ENCODE data around the gene MYL6.

The MYL6 gene

GRCh38 chr12:56134897-56135296 is 23.3 kb upstream of the MYL6 start:
- no peak overlapping the region for H3K27ac ChIP-seq
- TF ChIP-seq, protein P1, sequence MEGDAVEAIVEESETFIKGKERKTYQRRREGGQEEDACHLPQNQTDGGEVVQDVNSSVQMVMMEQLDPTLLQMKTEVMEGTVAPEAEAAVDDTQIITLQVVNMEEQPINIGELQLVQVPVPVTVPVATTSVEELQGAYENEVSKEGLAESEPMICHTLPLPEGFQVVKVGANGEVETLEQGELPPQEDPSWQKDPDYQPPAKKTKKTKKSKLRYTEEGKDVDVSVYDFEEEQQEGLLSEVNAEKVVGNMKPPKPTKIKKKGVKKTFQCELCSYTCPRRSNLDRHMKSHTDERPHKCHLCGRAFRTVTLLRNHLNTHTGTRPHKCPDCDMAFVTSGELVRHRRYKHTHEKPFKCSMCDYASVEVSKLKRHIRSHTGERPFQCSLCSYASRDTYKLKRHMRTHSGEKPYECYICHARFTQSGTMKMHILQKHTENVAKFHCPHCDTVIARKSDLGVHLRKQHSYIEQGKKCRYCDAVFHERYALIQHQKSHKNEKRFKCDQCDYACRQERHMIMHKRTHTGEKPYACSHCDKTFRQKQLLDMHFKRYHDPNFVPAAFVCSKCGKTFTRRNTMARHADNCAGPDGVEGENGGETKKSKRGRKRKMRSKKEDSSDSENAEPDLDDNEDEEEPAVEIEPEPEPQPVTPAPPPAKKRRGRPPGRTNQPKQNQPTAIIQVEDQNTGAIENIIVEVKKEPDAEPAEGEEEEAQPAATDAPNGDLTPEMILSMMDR (conservative IDR thresholded peaks at IDR 0.05), result no peak
- no peak for TF ChIP-seq ZFX (IDR thresholded peaks at IDR 0.05)

DNA sequence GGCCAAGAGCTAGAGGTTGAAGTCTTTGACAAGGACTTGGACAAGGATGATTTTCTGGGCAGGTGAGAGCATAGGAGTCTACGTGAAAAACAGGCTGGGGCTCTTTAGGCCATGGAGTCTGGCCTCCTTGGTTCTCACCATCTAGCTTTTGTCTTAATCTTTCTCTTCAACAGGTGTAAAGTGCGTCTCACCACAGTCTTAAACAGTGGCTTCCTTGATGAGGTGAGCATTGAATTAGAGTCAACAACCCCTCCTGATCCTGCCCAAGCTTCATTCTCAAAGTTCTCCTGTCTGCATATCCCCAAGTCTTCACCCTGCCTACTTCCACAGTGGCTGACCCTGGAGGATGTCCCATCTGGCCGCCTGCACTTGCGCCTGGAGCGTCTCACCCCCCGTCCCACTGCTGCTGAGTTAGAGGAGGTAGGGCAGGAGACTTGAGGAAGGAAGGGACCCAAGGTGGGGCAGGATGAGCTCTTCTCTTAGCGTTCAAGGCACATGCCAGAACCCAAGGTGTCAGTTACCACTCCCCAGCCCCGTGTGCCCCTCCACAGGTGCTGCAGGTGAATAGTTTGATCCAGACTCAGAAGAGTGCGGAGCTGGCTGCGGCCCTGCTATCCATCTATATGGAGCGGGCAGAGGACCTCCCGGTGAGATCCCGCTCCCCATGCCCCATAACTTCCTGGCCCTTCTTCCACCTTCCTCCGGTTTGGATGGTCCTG is 20.1 kb upstream of the MYL6 start:
- no peak overlapping the region for H3K27ac ChIP-seq
- TF ChIP-seq, protein P1 (conservative IDR thresholded peaks at IDR 0.05), result no peak
- no peak for TF ChIP-seq ZFX (IDR thresholded peaks at IDR 0.05)

- no peak overlapping the region for H3K27ac ChIP-seq
- TF ChIP-seq, protein P1 (conservative IDR thresholded peaks at IDR 0.05), result no peak
- no peak for TF ChIP-seq ZFX (IDR thresholded peaks at IDR 0.05)
These were observed 16.0 kb upstream of the MYL6 start for GRCh38 chr12:56141946-56142784.

- no peak overlapping the region for H3K27ac ChIP-seq
- no peak for TF ChIP-seq ZFX (IDR thresholded peaks at IDR 0.05)
- TF ChIP-seq, protein P1 (conservative IDR thresholded peaks at IDR 0.05), result no peak
These were observed 14.9 kb upstream of the MYL6 start for GRCh38 chr12:56143217-56143616.

DNA sequence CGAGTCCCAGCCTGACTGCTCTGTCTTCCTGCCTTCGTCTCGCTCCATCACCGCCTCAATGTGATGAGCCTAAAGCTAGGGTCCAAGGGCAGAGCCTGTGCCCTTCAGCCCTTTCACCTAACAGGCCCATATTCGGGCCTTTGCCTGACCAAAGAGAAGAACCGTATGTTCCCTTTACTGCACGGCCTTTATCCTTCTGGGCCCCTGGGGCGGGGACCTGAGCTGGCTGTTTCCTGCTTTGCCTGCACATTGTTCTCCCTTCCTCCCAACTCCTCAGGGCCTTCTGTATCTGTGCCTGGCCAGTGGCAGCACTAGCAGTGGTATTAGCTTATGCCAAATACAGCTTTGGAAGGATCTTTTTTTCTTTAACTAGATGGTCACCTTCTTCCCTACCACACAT is 14.3 kb upstream of the MYL6 start:
- no peak overlapping the region for H3K27ac ChIP-seq
- TF ChIP-seq, protein P1 (conservative IDR thresholded peaks at IDR 0.05), result no peak
- TF ChIP-seq ZFX (IDR thresholded peaks at IDR 0.05), result no peak

GRCh38 chr12:56145217-56145616 is 12.9 kb upstream of the MYL6 start:
- no peak overlapping the region for H3K27ac ChIP-seq
- no peak for TF ChIP-seq ZFX (IDR thresholded peaks at IDR 0.05)
- TF ChIP-seq, protein P1 (conservative IDR thresholded peaks at IDR 0.05), result no peak
